NCI-H748 treated with DMSO at 0.1 percent for 48 hours (cell line): ENCODE data around the gene AUP1.
"Not testable (repeated sequence)": the region's sequence is repeated elsewhere in the genome, so short reads cannot be mapped to it uniquely, and the experiment has no call there.

ENCODE experiments used
- DNase-seq: peaks from one replicate; lab custom pipeline; 2025; lab: John Stamatoyannopoulos, UW

The AUP1 gene

DNA sequence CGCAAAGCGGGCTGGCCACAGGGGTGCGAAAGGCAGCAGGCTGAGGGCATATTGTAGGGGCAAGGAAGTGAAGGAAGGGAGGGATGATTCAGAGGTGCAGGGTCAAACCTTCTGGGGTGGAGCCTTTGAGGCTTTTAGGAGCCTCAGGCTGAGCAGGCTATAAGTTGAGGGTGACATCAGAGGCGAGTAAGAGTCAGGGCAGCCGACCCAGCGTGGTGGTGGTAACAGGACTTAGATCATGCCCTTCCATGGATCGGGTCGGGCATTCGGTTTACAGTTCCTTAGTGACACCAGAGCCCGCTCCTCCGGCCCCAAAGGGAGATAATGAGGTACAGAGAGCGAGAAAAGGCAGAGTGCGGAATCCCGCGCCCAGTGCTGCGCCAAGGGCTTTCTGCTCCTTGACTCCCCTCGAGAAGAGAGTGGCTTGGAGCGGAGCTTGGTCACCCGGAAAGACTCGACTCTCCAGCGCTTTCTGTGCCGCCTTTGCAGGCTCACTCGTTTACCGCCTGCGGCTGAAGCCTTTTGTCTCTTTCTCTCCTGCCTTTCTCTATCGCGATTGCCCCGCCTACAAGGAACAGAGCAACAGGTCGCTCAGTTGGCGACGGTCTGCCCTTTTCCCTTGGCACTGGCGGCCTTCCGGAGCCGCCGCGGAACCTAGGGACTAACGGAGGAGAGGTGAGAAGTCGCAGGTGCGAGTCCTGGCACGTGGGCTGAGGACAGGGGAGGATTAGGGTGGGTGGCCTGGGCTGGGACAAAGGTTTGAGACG lies 30.8 kb downstream of the AUP1 start:
- no peak for DNase-seq

- DNase-seq, result no peak
These were observed 31.6 kb downstream of the AUP1 start for GRCh38 chr2:74497777-74498499.

DNA sequence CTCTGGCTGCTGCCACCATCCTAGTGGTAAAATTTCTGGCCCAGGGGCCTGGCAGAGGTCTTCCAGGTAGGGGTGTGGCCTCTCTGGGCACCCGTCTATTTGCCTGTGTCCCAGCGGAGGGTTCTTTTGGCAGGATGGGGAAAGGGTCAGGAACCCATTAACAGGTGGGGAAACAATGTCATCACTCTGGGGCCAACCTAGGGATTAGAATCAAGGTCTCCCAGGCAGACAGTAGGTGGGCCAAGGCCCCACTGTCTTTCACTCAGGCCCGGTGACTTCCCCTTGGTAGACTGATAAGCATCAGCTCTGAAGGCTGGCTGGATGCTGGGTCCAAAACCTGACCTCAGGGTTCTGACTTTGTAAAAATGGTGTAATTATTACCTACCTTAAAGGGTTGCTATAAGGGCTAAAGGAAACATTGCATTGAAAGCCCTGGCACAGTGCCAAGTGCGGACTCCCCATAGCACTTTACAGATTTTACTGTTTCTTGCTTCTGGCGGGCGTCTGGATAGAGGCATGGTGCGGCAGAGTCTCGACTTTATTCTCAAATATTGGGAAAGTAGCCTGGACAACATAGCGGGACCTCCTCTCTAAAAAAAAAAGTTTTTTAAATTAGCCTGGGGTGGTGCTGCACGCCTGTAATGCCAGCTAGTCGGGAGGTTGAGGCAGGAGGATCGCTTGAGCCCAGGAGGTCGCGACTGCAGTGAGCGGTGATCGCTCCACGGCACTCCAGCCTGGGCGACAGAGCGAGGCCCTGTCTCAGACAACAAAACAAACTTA lies 32.3 kb downstream of the AUP1 start:
- DNase-seq, result no peak

DNA sequence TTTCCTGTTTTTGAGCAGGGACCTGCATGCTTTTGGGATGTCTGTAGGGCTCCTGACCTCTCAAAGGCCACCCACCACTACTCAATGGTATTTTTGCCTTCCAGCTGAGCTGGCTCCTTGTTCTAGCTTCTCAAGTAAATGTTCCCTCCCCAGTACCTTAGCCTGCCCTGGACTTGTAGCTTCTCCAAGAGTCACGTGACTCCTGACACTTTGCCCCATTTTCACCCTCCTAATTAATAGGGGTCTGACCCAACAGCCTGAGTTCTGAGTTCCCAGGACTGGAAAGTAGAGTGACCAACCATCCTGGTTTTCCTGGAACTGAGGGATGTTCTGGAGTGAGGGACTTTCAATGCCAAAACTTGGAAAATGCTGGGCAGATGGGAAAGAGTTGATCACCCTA lies 34.1 kb downstream of the AUP1 start:
- no peak for DNase-seq

DNA sequence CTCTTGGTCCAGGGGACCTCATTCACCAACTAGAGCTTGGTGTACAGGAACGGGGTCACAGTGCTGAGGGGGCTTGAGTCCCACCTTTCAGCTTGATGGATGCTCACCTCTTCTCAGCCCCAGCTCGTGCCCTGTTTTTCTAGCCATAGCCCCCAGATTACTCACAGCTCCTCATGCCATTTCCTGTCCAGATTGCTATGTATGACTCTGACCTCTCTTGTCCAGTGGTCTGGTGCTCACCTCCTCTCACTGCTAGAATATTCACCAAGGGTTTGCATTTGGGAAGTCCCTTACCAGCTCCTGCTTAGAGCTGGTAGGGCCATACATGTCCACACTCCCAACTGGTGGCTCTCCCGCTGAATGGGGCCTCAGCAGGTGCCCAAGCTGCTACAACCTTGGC lies 36.0 kb downstream of the AUP1 start:
- DNase-seq, result no peak

GRCh38 chr2:74491648-74492544 lies 37.6 kb downstream of the AUP1 start:
- no peak for DNase-seq

DNA sequence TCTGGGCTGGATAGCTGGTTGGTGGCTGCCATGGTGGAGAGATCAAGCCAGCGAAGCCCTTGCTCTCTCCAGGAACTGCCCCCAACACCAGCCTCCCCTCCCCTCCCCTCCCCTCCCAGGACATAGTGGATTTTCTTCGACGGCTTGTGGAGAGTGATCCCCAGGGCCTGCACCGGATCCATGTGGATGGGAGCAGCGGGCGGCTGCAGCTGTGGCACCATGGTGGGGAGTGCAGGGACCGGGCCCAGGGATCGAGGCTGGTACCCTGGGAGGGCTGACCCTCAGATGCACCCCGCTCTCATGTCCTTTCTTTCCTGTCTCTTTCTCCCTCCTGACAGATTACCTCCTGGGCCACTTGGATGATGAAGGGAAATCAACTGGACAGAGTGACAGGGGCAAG lies 39.6 kb downstream of the AUP1 start:
- DNase-seq, result no peak

- no peak for DNase-seq
These were observed 40.6 kb downstream of the AUP1 start for GRCh38 chr2:74488643-74489481.

GRCh38 chr2:74486141-74486540 lies 43.4 kb downstream of the AUP1 start:
- no peak for DNase-seq

- not testable (repeated sequence) for DNase-seq
These were observed 45.8 kb downstream of the AUP1 start for GRCh38 chr2:74483675-74484164.

- peak; percentile 87 for DNase-seq
These were observed 46.5 kb downstream of the AUP1 start, which contains the start of the genes CCDC142 and TTC31 for GRCh38 chr2:74482801-74483674. Gene CCDC142 (minus strand): TSS chr2:74482998. CDS start chr2:74482837, 161 bp downstream. Gene TTC31 (plus strand): TSS chr2:74483081. CDS start chr2:74483096, 15 bp downstream.

GRCh38 chr2:74481961-74482800 lies 47.3 kb downstream of the AUP1 start:
- no peak for DNase-seq

DNA sequence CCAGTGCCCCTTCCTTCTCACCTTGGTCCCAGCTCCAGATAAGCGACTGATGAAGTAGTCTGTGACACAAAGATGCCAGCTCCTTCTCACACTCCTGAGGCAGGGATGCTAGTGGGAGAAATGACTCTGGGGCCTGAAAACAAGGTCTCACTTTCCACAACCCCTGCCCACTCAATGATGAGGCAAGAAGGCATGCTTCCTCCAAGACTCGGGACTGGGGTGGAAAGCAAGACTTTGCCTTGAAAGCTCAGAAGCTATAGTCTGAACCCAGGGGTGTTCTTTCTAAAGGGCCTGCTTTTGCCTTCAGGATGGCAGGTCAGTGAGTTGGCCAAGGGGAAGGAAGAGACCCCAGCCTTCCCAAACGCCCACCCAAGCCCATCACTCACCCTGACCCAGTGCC lies 48.1 kb downstream of the AUP1 start:
- no peak for DNase-seq
